Measurements from ENCODE around the gene CPED1.

CPED1 gene

DNA sequence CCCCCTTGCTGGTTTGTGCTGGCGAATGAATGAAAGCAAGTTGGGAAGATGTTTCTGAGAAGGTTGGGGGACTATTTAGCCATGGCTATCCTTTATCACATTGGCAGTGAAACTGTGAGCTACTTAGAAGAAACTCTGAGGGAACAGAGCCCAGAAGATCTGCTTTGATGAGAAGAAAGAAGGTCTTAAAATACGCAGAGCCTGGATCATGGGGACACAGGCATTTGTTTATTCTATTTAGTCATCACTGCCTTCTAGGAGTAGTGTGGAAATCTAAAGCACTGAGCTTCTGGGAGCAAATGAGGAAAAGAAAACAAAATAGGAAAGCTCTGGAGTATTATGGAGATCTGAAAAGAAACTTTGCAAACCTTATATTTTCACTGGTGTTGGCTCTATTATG is 28.5 kb downstream of the CPED1 start:
- no peak overlapping the region for H3K4me3 Mint-ChIP-seq
- DNase-seq (ENCODE audit: low spot score in 2 of 2), result no peak
- no peak for ATAC-seq

DNA sequence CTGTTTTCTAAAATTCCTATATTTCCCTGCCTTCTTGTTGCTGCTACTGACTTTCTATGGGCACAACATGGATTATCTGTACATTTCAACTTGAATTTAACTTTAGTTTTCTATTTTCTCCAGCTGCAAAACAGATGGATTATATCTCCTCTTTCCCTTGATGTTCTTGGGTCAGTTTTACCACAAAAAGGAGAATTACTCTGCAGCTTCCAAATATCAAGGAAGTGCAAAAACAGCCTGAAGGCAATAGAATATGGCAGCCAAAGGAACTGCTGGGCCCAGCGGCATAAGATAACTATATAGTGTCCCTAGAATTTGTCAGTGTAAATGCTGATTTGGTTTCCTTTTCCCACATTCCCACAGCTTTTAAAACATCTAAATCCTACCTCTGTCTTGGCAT is 29.1 kb downstream of the CPED1 start:
- ATAC-seq (no peak), DNase-seq (ENCODE audit: low spot score in 2 of 2) (no peak)
- Mint-ChIP-seq H3K36me3 (no peaks in the 10 kb centered on the region), H3K27ac (no peak overlapping the region), H3K4me1 (no peaks in the 10 kb centered on the region), H3K9me3 (no peaks in the 10 kb centered on the region), H3K4me3 (no peak overlapping the region)

More for the DNA sequence above, 28.5 kb downstream of the CPED1 start:
- no peaks in the 10 kb centered on the region for H3K9me3 Mint-ChIP-seq
- no peaks in the 10 kb centered on the region for H3K36me3 Mint-ChIP-seq
- H3K4me1 Mint-ChIP-seq, result no peaks in the 10 kb centered on the region
- no peak overlapping the region for H3K27ac Mint-ChIP-seq

DNA sequence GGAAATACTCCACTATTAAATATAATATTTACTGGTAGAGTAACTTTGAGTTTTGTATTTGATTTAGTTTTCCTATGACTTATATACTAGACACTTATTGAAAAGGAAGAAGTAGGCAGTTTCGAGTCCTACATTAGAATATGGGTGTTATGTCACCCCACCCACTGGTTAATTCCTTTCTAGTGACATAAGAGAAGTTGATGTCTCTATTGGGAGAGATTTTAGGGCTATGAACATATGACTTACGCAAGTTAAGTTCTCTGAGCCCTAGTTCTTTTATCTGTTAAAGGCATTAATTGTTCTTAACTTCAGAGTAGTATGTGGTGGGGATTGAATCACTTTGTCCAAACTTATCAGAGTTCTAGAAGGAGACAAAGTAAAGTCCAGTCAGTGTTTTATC is 30.5 kb downstream of the CPED1 start:
- H3K9me3 Mint-ChIP-seq, result no peaks in the 10 kb centered on the region

DNA sequence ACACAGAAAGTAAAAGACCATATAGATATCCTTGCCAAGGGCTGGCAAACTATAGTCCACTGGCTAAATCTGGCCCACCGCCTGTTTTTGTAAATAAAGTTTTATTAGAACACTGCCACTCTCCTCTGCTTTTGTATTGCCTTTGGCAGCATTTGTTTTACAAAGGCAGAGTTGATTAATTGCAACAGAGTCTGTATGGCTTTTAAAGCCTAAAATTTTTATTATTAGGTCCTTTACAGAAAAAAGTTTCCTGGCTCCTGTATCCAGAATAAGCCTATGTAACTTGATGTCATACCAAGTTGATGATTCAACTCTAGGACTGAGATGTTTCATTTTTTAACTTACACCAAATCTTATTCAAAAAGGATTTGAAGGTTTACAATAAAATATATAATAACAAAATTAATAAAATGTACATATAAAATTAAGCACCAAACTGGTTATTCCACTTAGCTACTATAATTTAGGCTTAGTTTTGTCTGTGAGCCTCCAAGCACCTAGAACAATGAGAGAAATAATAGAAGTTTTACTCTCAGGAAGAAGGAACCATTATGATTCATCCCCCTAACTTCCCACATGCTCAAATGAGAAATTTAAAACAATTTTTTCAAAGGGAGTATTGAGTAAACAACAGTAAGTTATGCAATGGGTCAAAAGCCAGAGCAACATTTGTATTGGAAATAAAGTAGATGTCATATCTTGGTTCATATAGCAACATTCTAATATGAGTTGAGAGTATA is 31.9 kb downstream of the CPED1 start:
- ATAC-seq (no peak), DNase-seq (ENCODE audit: low spot score in 2 of 2) (no peak)
- Mint-ChIP-seq H3K27ac (no peak overlapping the region), H3K36me3 (no peaks in the 10 kb centered on the region), H3K9me3 (no peaks in the 10 kb centered on the region), H3K4me1 (no peaks in the 10 kb centered on the region), H3K4me3 (no peak overlapping the region)

More for the DNA sequence above, 30.5 kb downstream of the CPED1 start:
- no peak overlapping the region for H3K4me3 Mint-ChIP-seq
- DNase-seq (ENCODE audit: low spot score in 2 of 2) (no peak), ATAC-seq (no peak)
- no peak overlapping the region for H3K27ac Mint-ChIP-seq
- H3K36me3 Mint-ChIP-seq, result no peaks in the 10 kb centered on the region
- no peaks in the 10 kb centered on the region for H3K4me1 Mint-ChIP-seq

DNA sequence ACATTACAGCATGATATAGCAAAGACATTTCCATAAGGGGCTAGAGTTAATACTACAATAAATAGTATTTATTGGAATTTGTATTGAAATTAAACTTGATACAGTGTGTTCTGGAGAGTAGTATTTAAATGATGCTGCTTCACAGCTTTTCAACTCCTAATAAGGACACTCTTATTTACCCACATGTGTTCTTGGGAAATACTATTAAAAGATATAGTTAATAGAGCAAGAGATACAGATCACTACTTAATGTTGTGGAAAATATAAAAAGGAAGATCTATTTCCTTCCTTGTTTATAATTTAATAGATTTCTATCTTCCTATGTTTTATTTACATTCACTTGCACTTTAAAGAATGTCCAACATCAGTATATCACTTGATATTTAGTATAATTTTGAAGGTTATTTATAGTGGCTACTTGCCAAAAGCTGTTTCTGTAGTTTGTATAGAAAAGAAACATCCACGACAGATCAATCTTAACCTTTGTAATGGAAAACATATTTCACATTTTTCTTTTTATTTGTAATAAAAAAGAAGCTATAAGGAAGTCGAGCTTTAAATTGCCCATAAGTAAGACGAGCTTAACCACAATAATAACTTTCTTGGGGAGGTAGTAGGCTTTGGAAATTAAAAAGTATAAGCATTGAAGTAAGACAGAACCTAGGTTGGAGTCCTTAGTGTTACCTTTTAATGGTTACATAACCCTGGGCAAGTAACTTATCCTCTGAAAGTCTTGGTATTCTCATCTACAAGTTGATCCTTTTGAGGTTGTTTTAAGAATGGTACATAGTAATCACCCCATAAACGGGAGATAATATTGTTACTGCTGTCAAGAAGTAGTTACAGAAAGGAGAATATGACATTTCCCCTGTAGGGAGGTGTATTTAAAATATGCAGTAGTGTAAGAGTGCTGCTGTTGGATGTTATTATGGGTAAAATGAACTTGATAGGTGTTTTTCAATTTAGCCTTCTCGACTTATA is 32.8 kb downstream of the CPED1 start:
- no peak overlapping the region for H3K27ac Mint-ChIP-seq
- no peaks in the 10 kb centered on the region for H3K4me1 Mint-ChIP-seq
- H3K9me3 Mint-ChIP-seq, result no peaks in the 10 kb centered on the region
- DNase-seq (ENCODE audit: low spot score in 2 of 2) (no peak), ATAC-seq (no peak)
- no peak overlapping the region for H3K4me3 Mint-ChIP-seq
- H3K36me3 Mint-ChIP-seq, result no peaks in the 10 kb centered on the region

DNA sequence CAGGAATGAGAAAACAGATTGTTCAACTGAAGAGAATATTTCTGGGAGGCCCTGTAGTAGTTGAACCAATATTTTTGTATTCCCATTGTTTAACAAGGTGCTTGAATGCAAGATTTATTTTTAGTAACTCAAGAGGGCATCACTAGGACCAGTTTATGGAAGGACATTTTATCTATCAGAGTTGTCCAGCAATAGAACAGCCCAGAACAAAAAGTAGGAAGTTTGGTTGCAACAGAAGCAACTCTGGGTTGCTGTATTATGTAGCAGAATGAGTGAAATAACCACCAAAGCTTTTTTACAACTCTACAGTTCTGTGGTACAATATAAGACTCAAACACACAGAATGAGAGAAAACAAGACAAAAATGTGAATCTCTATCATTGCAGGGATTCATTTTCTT is 34.7 kb downstream of the CPED1 start:
- no peaks in the 10 kb centered on the region for H3K9me3 Mint-ChIP-seq
- no peaks in the 10 kb centered on the region for H3K4me1 Mint-ChIP-seq
- H3K36me3 Mint-ChIP-seq, result no peaks in the 10 kb centered on the region
- H3K27ac Mint-ChIP-seq, result no peak overlapping the region
- DNase-seq (ENCODE audit: low spot score in 2 of 2) (no peak), ATAC-seq (no peak)
- H3K4me3 Mint-ChIP-seq, result no peak overlapping the region

DNA sequence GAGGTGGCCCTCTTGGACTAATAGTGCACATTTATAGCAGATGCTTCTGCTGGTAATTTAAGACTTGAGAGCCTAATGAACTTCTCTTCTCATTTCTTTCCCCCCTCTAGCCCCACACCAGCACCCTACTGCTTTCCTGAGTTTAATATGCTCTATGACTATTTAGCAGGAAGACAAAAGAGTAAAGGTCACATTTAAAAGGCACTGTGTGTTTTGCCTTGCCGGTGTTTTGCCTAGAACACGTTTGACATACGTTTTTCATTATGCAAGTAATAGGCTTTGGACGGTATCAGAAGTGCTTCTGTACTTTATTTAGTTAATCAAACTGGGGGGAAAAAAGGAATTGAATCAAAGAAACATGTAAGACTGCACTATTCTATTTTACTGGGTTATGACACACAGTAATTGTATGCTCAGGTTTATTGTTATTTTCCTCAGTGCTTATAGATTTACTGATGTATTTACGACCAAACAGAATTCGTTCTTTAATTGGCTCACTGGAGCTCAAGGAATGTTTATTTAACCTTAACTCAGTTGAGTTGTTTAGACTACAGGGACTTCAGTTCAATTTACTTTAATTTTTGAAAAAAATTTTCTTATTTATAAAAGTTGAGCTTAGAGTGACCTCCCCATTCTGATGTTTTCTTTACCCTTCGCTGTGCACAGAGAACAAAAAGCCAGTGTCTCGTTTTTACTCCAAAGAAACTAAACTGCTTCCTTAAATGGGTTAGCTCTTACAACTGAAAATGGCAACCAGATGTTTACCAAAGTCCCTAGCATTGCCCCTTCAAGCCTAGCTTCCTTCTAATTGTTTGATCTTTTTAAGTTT is 35.4 kb downstream of the CPED1 start:
- Mint-ChIP-seq H3K27ac (no peak overlapping the region), H3K9me3 (no peaks in the 10 kb centered on the region), H3K36me3 (no peaks in the 10 kb centered on the region), H3K4me1 (no peaks in the 10 kb centered on the region), H3K4me3 (no peak overlapping the region)
- DNase-seq (ENCODE audit: low spot score in 2 of 2), result no peak
- ATAC-seq, result no peak

DNA sequence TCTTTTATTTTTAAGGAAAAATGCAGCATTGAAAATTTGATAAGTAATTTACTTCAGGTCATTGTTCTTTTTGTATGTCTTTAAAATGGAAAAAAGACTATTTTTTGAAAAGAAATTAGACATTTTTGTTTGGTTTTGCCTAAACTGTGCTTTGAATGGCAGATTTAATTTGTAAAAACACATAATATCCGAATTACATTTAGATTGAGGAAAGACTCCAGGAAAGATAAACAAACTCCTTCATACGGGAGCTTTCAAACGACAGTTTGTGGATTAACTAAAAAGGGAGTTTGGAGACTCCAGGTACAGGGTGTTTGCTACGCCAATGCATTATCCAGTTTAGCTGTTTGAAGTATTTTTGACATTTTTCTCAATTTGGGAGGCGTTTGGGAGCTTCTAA is 36.1 kb downstream of the CPED1 start:
- Mint-ChIP-seq H3K4me1 (no peaks in the 10 kb centered on the region), H3K4me3 (no peak overlapping the region), H3K9me3 (no peaks in the 10 kb centered on the region), H3K27ac (no peak overlapping the region), H3K36me3 (no peaks in the 10 kb centered on the region)
- DNase-seq (ENCODE audit: low spot score in 2 of 2) (no peak), ATAC-seq (no peak)

DNA sequence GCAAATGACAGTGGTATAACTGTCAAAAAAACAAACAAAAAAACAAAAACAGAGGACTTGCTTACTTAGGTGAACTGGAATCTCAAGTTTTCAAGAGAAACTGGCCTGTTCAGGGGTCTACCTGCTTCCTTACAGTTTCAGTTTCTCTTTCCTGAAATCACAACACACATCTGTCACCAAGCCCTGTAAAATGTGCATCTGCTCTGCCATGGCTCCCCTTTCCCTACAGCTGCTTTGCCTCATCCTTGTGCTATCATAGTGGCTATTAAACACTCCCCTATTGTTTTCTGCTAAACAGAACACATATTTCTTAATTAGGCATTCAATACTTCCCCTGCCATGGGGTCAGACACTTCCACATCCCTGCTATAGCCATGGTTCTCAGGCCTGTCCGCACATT is 37.6 kb downstream of the CPED1 start:
- no peaks in the 10 kb centered on the region for H3K4me1 Mint-ChIP-seq
- ATAC-seq, result no peak
- H3K9me3 Mint-ChIP-seq, result no peaks in the 10 kb centered on the region
- no peaks in the 10 kb centered on the region for H3K36me3 Mint-ChIP-seq
- no peak for DNase-seq (ENCODE audit: low spot score in 2 of 2)
- H3K4me3 Mint-ChIP-seq, result no peak overlapping the region
- no peak overlapping the region for H3K27ac Mint-ChIP-seq

DNA sequence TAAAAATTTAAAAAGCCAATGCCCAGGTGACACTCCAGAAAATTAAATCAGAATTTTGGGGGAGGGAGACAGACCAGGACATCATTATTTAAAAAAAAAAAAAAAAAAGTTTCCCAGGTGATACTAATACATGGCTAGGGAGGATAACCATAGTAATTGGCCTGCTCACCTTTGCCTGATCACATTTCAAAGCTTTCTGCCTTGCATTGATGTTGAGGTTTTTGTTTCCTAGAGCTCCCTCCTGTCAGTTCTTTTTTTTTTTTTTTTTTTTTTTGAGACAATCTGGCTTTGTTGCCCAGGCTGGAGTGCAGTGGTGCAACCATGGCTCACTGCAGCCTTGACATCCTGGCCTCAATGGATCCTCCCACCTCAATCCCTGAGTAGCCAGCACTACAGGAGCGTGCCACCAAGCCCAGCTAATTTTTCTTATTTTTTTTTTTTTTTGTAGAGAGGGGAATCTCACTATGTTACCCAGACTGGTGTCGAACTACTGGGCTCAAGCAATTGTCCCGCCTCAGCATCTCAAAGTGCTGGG is 38.1 kb downstream of the CPED1 start:
- Mint-ChIP-seq H3K36me3 (no peaks in the 10 kb centered on the region), H3K27ac (no peak overlapping the region), H3K4me1 (no peaks in the 10 kb centered on the region), H3K4me3 (no peak overlapping the region), H3K9me3 (no peaks in the 10 kb centered on the region)
- ATAC-seq, result no peak
- DNase-seq (ENCODE audit: low spot score in 2 of 2), result no peak

DNA sequence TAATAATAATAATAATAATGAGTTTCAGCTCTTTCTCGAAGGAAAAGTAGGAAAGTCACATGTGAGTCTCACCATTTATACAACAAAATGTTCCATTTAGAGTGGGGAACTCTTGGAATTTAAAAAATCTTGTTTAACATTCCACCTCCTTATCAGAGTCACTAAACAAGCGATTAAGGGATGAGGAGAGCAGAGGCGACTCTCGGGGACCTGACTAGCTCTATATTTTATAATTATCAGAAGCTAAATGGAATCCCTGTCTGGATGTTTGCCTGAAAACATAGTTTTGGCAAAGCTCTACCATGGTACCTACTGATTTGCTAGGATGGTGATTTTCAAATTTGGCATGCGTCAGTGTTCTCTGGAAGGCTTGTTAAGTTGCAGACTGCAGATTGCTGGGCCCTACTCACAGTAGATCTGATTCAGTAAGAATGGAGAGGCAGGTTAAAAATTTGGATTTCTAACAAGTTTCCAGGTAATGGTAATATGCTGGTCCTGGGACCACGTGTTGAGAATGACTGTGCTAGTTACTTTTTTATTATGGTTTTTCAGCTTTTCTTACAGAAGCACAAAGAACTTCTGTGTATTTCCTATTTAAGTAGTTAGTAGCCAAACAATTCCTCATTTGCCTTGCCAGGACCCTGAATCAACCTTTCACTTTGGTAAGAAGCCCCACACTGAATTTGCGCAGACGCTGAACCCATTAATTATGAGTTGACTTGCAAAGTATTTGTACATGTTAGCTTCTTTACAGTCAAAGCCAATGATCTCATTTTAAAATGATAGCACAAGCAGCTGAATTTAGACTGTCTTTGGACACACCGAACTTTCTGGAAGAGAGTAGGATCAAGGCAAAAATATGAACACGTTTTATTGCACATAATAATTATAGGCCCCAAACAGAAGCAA is 39.5 kb downstream of the CPED1 start:
- H3K4me3 Mint-ChIP-seq, result no peak overlapping the region
- no peaks in the 10 kb centered on the region for H3K9me3 Mint-ChIP-seq
- DNase-seq (ENCODE audit: low spot score in 2 of 2) (no peak), ATAC-seq (no peak)
- H3K27ac Mint-ChIP-seq, result no peak overlapping the region
- H3K36me3 Mint-ChIP-seq, result no peaks in the 10 kb centered on the region
- H3K4me1 Mint-ChIP-seq, result no peaks in the 10 kb centered on the region

DNA sequence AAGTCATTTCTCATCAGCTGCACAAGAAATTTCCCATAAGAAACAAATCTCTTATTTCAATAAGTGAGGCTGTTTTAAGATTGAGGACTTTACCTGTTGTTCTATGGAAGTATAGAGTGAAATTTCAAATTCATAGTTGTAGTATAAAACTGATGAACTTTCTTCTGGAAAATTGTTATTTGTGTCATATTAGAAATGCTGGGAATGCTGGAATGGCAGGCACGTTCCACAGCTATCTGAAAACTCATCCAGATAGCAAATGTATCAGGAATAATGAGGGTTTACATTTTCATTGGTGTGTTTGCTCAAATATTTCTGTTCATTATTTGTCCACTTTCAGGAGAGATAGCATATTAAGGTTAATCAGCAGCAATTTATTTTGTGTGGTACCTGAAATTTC is 40.8 kb downstream of the CPED1 start:
- Mint-ChIP-seq H3K9me3 (no peaks in the 10 kb centered on the region), H3K36me3 (no peaks in the 10 kb centered on the region), H3K4me1 (no peaks in the 10 kb centered on the region), H3K27ac (no peak overlapping the region), H3K4me3 (no peak overlapping the region)
- no peak for ATAC-seq
- no peak for DNase-seq (ENCODE audit: low spot score in 2 of 2)

DNA sequence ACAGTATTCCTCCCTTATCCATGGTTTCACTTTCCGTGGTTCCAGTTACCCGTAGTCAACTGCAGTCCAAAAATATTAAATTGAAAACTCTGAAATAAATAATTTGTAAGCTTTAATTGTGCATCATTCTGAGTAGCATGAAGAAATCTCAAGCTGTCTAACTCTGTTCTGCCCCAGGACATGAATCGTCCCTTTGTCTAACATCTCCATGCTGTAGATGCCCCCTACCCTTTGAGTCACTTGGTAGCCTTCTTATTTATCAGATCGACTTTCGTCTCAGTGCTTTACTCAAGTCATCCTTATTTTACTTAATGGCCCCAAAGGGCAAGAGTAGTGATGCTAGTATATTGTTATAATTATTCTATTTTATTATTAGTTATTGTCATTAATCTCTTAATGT is 41.8 kb downstream of the CPED1 start:
- Mint-ChIP-seq H3K4me3 (no peak overlapping the region), H3K36me3 (no peaks in the 10 kb centered on the region), H3K4me1 (no peaks in the 10 kb centered on the region), H3K27ac (no peak overlapping the region), H3K9me3 (no peaks in the 10 kb centered on the region)
- no peak for ATAC-seq
- no peak for DNase-seq (ENCODE audit: low spot score in 2 of 2)

DNA sequence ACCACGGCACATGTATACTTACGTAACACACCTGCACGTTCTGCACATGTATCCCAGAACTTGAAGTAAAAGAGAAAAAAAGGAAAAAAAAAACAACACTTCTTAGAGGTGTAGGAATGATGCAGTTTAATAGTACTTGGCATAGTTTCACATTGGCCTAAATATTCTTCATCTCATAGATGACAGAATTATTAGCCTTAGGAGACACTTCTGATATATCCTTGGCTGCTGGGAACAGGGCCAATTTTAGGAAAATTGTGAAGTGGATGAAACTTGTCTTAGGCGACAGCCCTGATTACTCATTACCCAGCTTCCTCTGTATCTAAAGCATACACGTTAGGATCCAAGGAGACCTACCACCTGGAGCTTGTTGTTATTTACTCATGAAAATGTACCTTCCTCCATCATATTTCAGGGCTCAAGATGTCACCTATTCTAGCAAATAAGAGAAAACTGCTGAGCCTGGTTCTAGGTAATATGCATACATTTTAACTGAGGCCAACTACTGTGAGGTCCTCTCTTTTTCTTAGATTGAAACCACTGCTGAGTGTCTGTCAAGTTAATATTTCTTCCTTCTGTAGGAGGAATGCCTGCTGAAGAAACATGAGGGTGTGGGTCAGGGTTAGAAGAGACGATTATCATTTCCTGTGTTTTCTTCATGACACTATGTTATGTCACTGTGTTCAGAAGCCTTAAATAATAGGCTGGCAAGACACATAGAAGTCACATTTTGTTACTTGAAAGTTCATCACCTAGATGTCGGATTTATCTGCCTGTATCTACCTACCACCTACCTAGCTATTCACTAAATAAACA is 44.3 kb downstream of the CPED1 start:
- H3K4me1 Mint-ChIP-seq, result no peaks in the 10 kb centered on the region
- H3K9me3 Mint-ChIP-seq, result no peaks in the 10 kb centered on the region
- no peaks in the 10 kb centered on the region for H3K36me3 Mint-ChIP-seq
- no peak overlapping the region for H3K4me3 Mint-ChIP-seq
- DNase-seq (ENCODE audit: low spot score in 2 of 2) (no peak), ATAC-seq (no peak)
- H3K27ac Mint-ChIP-seq, result no peak overlapping the region

Data from stimulated activated effector memory CD8-positive, alpha-beta T cell treated with anti-CD3 and anti-CD28 coated beads, Interleukin-12 subunit alpha, Interleukin-12 subunit beta, amount 100 ng/mL, for 72 hours (primary cell).